Umbilical cord (tissue), 2 donors: ENCODE data around the gene SCART1. TPM values are rescaled to one million over a fixed set of nuclear protein-coding genes. Genes with fewer than 3 reads are reported as not detected.
"Not testable (repeated sequence)": the region's sequence is repeated elsewhere in the genome, so short reads cannot be mapped to it uniquely, and the experiment has no call there.

Source experiments
- DNase-seq: peaks from one replicate; pipeline ENCODE4 v3.0.0-alpha.2; 2015; ENCODE audit warnings: low spot score
- total RNA-seq: library from RNA; depleted of rRNA; stranded (reverse); fragments of >200 nt; gene quantifications from one replicate; pipeline ENCODE4 v1.2.3, GENCODE V29; 2014; ENCODE audit warnings: low replicate concordance; ENCODE audit not compliant: insufficient read depth

SCART1 gene
- total RNA-seq, 1 donor from 2014 or later: 2.9 TPM

GRCh38 chr10:133456041-133456951, 2.6 kb downstream of the SCART1 start:
- no peak for DNase-seq

GRCh38 chr10:133457100-133457841, 3.5 kb downstream of the SCART1 start:
- DNase-seq: no peak

GRCh38 chr10:133458021-133458709, 4.4 kb downstream of the SCART1 start:
- no peak for DNase-seq

- DNase-seq: no peak
Observed at GRCh38 chr10:133458710-133459453, 5.1 kb downstream of the SCART1 start.

- no peak for DNase-seq
Observed at GRCh38 chr10:133459454-133460207, 5.9 kb downstream of the SCART1 start.

- no peak for DNase-seq
Observed at GRCh38 chr10:133460208-133460769, 6.5 kb downstream of the SCART1 start.

GRCh38 chr10:133461027-133461426, 7.3 kb downstream of the SCART1 start:
- no peak for DNase-seq

- DNase-seq: no peak
Observed at GRCh38 chr10:133461841-133462240, 8.1 kb downstream of the SCART1 start.

GRCh38 chr10:133462512-133463305, 9.0 kb downstream of the SCART1 start:
- DNase-seq: no peak

GRCh38 chr10:133464582-133465031, 10.9 kb downstream of the SCART1 start:
- DNase-seq: no peak

- no peak for DNase-seq
Observed at GRCh38 chr10:133465191-133465949, 11.6 kb downstream of the SCART1 start.

GRCh38 chr10:133465950-133466474, 12.3 kb downstream of the SCART1 start:
- DNase-seq: no peak

GRCh38 chr10:133466683-133467275, 13.0 kb downstream of the SCART1 start:
- DNase-seq: no peak

GRCh38 chr10:133467286-133467911, 13.7 kb downstream of the SCART1 start:
- DNase-seq: no peak

- not testable (repeated sequence) for DNase-seq
Observed at GRCh38 chr10:133469205-133469604, 15.5 kb downstream of the SCART1 start.

GRCh38 chr10:133471300-133472109, 17.8 kb downstream of the SCART1 start:
- no peak for DNase-seq

- no peak for DNase-seq
Observed at GRCh38 chr10:133473270-133473669, 19.5 kb downstream of the SCART1 start.
